ENCODE data around the gene ECM1. TPM values are rescaled to one million over a fixed set of nuclear protein-coding genes. Genes with fewer than 3 reads are reported as not detected.
A peak's percentile ranks its signal among the peaks of the same experiment; 100 is the strongest.

ECM1 gene
- total and polyA plus RNA-seq, 2 donors (not counting 1 experiment from before 2014, with no cell fraction given) = 25.1 to 108 TPM

DNA sequence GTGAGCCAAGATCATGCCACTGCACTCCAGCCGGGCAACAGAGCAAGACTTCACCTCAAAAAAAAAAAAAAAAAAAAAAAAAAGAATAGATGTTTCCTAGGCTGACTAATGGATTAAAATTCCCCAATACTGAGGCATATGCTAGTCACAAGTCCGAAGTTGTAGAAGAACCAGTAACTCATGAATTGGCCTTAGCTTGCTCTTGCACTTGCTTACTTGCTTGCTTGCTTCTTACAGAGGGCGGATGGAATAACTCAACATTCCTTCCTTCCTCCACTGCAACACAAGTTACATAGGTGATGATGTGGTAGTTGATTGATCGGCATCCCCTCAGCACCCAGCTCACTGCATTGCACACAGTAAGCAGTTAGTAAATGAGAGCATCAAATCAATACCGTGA is 23.5 kb upstream of the ECM1 start:
- peak in 1 of 2 donors; percentile 58 for DNase-seq (ENCODE audit: low read depth in 2 of 2)
- Histone ChIP-seq H3K36me3 (ENCODE audit: control insufficient read depth, insufficient read depth, low read length) (no peaks in the 10 kb centered on the region), H2AFZ (ENCODE audit: low read length) (peak overlapping the region; percentile 16), H3K4me2 (ENCODE audit: extremely low read depth, insufficient read depth, low read length) (no peak overlapping the region), H3K4me3 (replicated peaks in 1 of 4; ENCODE audit: control extremely low read depth in 1 of 4, insufficient read depth in 1 of 4, low read depth in 3 of 4, low read length in 4 of 4) (no peak overlapping the region), H4K20me1 (ENCODE audit: control insufficient read depth, extremely low read depth, insufficient read depth, low read length) (no peaks in the 10 kb centered on the region), H3K27me3 (ENCODE audit: control insufficient read depth, insufficient read depth, low read length) (no peaks in the 10 kb centered on the region), H3K27ac (ENCODE audit: insufficient read depth, low read length) (no peak overlapping the region), H3K9me3 (ENCODE audit: control insufficient read depth, insufficient read depth, low read depth, low read length) (no peaks in the 10 kb centered on the region), H3K9ac (ENCODE audit: insufficient read depth, low read length) (no peak overlapping the region), H3K4me1 (ENCODE audit: control insufficient read depth, extremely low read depth, insufficient read depth, low read length) (peaks cover 7% of the 10 kb centered on the region), H3K79me2 (ENCODE audit: control insufficient read depth, insufficient read depth, low read length) (peaks cover 5% of the 10 kb centered on the region)
- TF ChIP-seq, protein P1, sequence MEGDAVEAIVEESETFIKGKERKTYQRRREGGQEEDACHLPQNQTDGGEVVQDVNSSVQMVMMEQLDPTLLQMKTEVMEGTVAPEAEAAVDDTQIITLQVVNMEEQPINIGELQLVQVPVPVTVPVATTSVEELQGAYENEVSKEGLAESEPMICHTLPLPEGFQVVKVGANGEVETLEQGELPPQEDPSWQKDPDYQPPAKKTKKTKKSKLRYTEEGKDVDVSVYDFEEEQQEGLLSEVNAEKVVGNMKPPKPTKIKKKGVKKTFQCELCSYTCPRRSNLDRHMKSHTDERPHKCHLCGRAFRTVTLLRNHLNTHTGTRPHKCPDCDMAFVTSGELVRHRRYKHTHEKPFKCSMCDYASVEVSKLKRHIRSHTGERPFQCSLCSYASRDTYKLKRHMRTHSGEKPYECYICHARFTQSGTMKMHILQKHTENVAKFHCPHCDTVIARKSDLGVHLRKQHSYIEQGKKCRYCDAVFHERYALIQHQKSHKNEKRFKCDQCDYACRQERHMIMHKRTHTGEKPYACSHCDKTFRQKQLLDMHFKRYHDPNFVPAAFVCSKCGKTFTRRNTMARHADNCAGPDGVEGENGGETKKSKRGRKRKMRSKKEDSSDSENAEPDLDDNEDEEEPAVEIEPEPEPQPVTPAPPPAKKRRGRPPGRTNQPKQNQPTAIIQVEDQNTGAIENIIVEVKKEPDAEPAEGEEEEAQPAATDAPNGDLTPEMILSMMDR (conservative IDR thresholded peaks at IDR 0.05 in 1 of 2, IDR thresholded peaks at IDR 0.05 in 1 of 2; ENCODE audit: low read depth in 1 of 2, low read length in 2 of 2) = no peak
- TF ChIP-seq EZH2 (IDR thresholded peaks at IDR 0.05; ENCODE audit: low read length, missing control alignments) = no peak

DNA sequence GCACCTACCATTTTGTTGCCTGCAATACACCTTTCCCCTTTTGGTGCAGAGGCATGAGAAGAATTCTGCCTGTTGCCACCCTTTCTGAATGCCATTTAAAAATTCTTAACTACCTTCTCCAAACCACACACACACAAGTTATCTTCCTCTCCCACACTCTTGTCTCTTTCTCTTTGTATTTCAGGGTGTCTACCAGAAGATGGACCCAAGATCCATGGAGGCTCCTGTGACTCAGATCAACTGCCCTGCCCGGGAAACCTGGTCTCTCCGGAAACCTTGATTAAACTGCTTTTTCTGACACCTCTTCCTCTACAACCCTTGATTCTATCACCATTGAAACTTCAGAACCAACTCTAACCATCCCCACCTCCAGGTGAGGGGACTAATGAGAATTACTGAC is 23.0 kb upstream of the ECM1 start:
- peak overlapping the region; percentile 71 for H2AFZ ChIP-seq (ENCODE audit: low read length)
- H3K36me3 ChIP-seq (ENCODE audit: control insufficient read depth, insufficient read depth, low read length) = no peaks in the 10 kb centered on the region
- H3K27me3 ChIP-seq (ENCODE audit: control insufficient read depth, insufficient read depth, low read length) = no peaks in the 10 kb centered on the region
- H3K4me2 ChIP-seq (ENCODE audit: extremely low read depth, insufficient read depth, low read length) = no peak overlapping the region
- TF ChIP-seq EZH2 (IDR thresholded peaks at IDR 0.05; ENCODE audit: low read length, missing control alignments) = no peak
- TF ChIP-seq, protein P1 (conservative IDR thresholded peaks at IDR 0.05 in 1 of 2, IDR thresholded peaks at IDR 0.05 in 1 of 2; ENCODE audit: low read depth in 1 of 2, low read length in 2 of 2) = peak; percentile 23 to 28
- H3K9ac ChIP-seq (ENCODE audit: insufficient read depth, low read length) = no peak overlapping the region
- no peaks in the 10 kb centered on the region for H3K9me3 ChIP-seq (ENCODE audit: control insufficient read depth, insufficient read depth, low read depth, low read length)
- no peak overlapping the region for H3K27ac ChIP-seq (ENCODE audit: insufficient read depth, low read length)
- peaks cover 5% of the 10 kb centered on the region for H3K79me2 ChIP-seq (ENCODE audit: control insufficient read depth, insufficient read depth, low read length)
- no peaks in the 10 kb centered on the region for H4K20me1 ChIP-seq (ENCODE audit: control insufficient read depth, extremely low read depth, insufficient read depth, low read length)
- DNase-seq (ENCODE audit: low read depth in 2 of 2) = peak in 1 of 2 donors; percentile 40
- H3K4me1 ChIP-seq (ENCODE audit: control insufficient read depth, extremely low read depth, insufficient read depth, low read length) = peaks cover 7% of the 10 kb centered on the region
- H3K4me3 ChIP-seq (replicated peaks in 1 of 4; ENCODE audit: control extremely low read depth in 1 of 4, insufficient read depth in 1 of 4, low read depth in 3 of 4, low read length in 4 of 4) = no peak overlapping the region

DNA sequence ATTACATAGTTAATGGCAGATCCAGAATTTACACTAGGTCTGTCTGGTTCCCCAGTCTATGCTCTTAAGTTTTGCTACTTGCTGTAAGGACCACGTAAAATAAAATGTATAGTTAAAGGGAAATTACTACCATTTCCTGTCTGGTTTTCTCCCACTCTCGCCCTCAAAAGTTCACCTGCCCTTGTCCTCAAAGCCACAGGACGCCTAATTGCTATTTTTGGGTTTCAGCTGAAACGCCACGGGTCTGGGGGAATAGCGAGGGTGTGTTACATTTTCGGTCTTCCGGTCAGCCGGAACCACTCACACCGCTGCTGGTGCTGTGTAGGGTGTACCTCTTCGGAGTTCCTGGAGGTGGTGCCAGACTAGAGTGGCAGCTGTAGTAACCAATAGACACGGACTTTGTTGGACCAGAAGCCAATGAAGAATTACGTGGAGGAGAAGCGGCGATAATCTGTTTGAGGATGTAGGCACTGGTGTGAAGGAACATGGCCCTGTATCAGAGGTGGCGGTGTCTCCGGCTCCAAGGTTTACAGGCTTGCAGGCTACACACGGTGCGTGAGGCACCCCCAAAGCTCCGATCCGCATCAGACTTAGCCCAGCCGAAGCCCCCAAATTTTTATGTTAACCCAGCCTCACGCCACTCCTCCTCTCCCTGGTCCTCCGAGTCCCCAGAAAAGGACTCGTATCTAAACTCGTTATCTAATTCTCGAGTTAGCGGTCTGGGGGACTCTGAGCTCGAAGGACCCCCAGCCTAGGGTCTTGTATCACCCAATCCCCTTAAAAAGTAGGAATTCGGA is 20.7 kb upstream of the ECM1 start, which contains the start of gene TARS2:
TSS of gene TARS2 (plus strand) at position 454 of the 797 bp plus-strand sequence. CDS start at position 486, 32 bp downstream.
- H3K4me1 ChIP-seq (ENCODE audit: control insufficient read depth, extremely low read depth, insufficient read depth, low read length) = peaks cover 7% of the 10 kb centered on the region
- peak; percentile 99 for DNase-seq (ENCODE audit: low read depth in 2 of 2)
- peak within 1 kb of the TSS; percentile 94 for H3K4me2 ChIP-seq (ENCODE audit: extremely low read depth, insufficient read depth, low read length)
- H3K27ac ChIP-seq (ENCODE audit: insufficient read depth, low read length) = peak within 1 kb of the TSS; percentile 80
- H3K27me3 ChIP-seq (ENCODE audit: control insufficient read depth, insufficient read depth, low read length) = no peaks in the 10 kb centered on the region
- TF ChIP-seq, protein P1 (conservative IDR thresholded peaks at IDR 0.05 in 1 of 2, IDR thresholded peaks at IDR 0.05 in 1 of 2; ENCODE audit: low read depth in 1 of 2, low read length in 2 of 2) = peak in 1 of 2 donors; percentile 34
- no peak for TF ChIP-seq EZH2 (IDR thresholded peaks at IDR 0.05; ENCODE audit: low read length, missing control alignments)
- H4K20me1 ChIP-seq (ENCODE audit: control insufficient read depth, extremely low read depth, insufficient read depth, low read length) = no peaks in the 10 kb centered on the region
- peak within 1 kb of the TSS; percentile 98 for H2AFZ ChIP-seq (ENCODE audit: low read length)
- H3K9ac ChIP-seq (ENCODE audit: insufficient read depth, low read length) = peak within 1 kb of the TSS; percentile 59
- peaks cover 2% of the 10 kb centered on the region for H3K36me3 ChIP-seq (ENCODE audit: control insufficient read depth, insufficient read depth, low read length)
- H3K79me2 ChIP-seq (ENCODE audit: control insufficient read depth, insufficient read depth, low read length) = peaks cover 5% of the 10 kb centered on the region
- peak within 1 kb of the TSS; percentile 75 to 89 (median 82) for H3K4me3 ChIP-seq (replicated peaks in 1 of 4; ENCODE audit: control extremely low read depth in 1 of 4, insufficient read depth in 1 of 4, low read depth in 3 of 4, low read length in 4 of 4)
- H3K9me3 ChIP-seq (ENCODE audit: control insufficient read depth, insufficient read depth, low read depth, low read length) = no peaks in the 10 kb centered on the region
